ENCODE results near the gene CCT6B.

The CCT6B gene

GRCh38 chr17:35006345-35006744, 45.1 kb upstream of the CCT6B start:
- no peaks in the 10 kb centered on the region for H3F3A ChIP-seq (ENCODE audit: insufficient read depth)
- no peaks in the 10 kb centered on the region for H4K20me1 ChIP-seq (ENCODE audit: low read depth, low read length)
- no peaks in the 10 kb centered on the region for H3K36me3 ChIP-seq (ENCODE audit: low read length)
- H2AFZ ChIP-seq (ENCODE audit: low read depth, low read length, severe bottlenecking), result no peak overlapping the region
- H3K9me2 ChIP-seq (replicated peaks; ENCODE audit: insufficient read depth, low read length), result no peaks in the 10 kb centered on the region
- H3K4me3 ChIP-seq (ENCODE audit: insufficient read depth, low read length, poor library complexity, severe bottlenecking), result no peak overlapping the region
- H3K79me2 ChIP-seq (ENCODE audit: insufficient read depth, low read length), result no peaks in the 10 kb centered on the region
- H3K27ac ChIP-seq (ENCODE audit: low read depth, low read length), result no peak overlapping the region
- TF ChIP-seq EZH2phosphoT487 (conservative IDR thresholded peaks at IDR 0.05; ENCODE audit: low read length) (no peak), CTCF (IDR thresholded peaks at IDR 0.05; ENCODE audit: insufficient read depth, low read length, poor library complexity, severe bottlenecking) (no peak)
- no peak overlapping the region for H3K9ac ChIP-seq (ENCODE audit: low read length)
- no peaks in the 10 kb centered on the region for H3K27me3 ChIP-seq (ENCODE audit: low read length)
- no peaks in the 10 kb centered on the region for H3K9me3 ChIP-seq (ENCODE audit: insufficient read depth, low read length)
- H3K4me2 ChIP-seq (ENCODE audit: low read depth, low read length, poor library complexity, severe bottlenecking), result no peak overlapping the region

GRCh38 chr17:35003778-35004177, 42.5 kb upstream of the CCT6B start:
- Histone ChIP-seq H3K27ac (ENCODE audit: low read depth, low read length) (no peak overlapping the region), H3K36me3 (ENCODE audit: low read length) (no peaks in the 10 kb centered on the region), H3K79me2 (ENCODE audit: insufficient read depth, low read length) (no peaks in the 10 kb centered on the region), H3K4me2 (ENCODE audit: low read depth, low read length, poor library complexity, severe bottlenecking) (no peak overlapping the region), H2AFZ (ENCODE audit: low read depth, low read length, severe bottlenecking) (no peak overlapping the region), H3F3A (ENCODE audit: insufficient read depth) (no peaks in the 10 kb centered on the region), H3K9me3 (ENCODE audit: insufficient read depth, low read length) (no peaks in the 10 kb centered on the region), H3K27me3 (ENCODE audit: low read length) (no peaks in the 10 kb centered on the region), H3K9ac (ENCODE audit: low read length) (no peak overlapping the region), H3K9me2 (replicated peaks; ENCODE audit: insufficient read depth, low read length) (no peaks in the 10 kb centered on the region), H3K4me3 (ENCODE audit: insufficient read depth, low read length, poor library complexity, severe bottlenecking) (no peak overlapping the region), H4K20me1 (ENCODE audit: low read depth, low read length) (no peaks in the 10 kb centered on the region)
- TF ChIP-seq EZH2phosphoT487 (conservative IDR thresholded peaks at IDR 0.05; ENCODE audit: low read length), result no peak
- TF ChIP-seq CTCF (IDR thresholded peaks at IDR 0.05; ENCODE audit: insufficient read depth, low read length, poor library complexity, severe bottlenecking), result no peak

- Histone ChIP-seq H3K9me3 (ENCODE audit: insufficient read depth, low read length) (no peaks in the 10 kb centered on the region), H3K36me3 (ENCODE audit: low read length) (no peaks in the 10 kb centered on the region), H3K9ac (ENCODE audit: low read length) (no peak overlapping the region), H3K27me3 (ENCODE audit: low read length) (no peaks in the 10 kb centered on the region), H3K27ac (ENCODE audit: low read depth, low read length) (no peak overlapping the region), H3F3A (ENCODE audit: insufficient read depth) (no peaks in the 10 kb centered on the region), H3K4me2 (ENCODE audit: low read depth, low read length, poor library complexity, severe bottlenecking) (no peak overlapping the region), H2AFZ (ENCODE audit: low read depth, low read length, severe bottlenecking) (no peak overlapping the region), H4K20me1 (ENCODE audit: low read depth, low read length) (no peaks in the 10 kb centered on the region), H3K9me2 (replicated peaks; ENCODE audit: insufficient read depth, low read length) (no peaks in the 10 kb centered on the region), H3K79me2 (ENCODE audit: insufficient read depth, low read length) (no peaks in the 10 kb centered on the region), H3K4me3 (ENCODE audit: insufficient read depth, low read length, poor library complexity, severe bottlenecking) (no peak overlapping the region)
- TF ChIP-seq CTCF (IDR thresholded peaks at IDR 0.05; ENCODE audit: insufficient read depth, low read length, poor library complexity, severe bottlenecking) (no peak), EZH2phosphoT487 (conservative IDR thresholded peaks at IDR 0.05; ENCODE audit: low read length) (no peak)
Measured at GRCh38 chr17:35002876-35003551, 41.8 kb upstream of the CCT6B start.

All from SU-DHL-6 (cell line).